ENCODE data around the gene SESN3.

SESN3 gene

DNA sequence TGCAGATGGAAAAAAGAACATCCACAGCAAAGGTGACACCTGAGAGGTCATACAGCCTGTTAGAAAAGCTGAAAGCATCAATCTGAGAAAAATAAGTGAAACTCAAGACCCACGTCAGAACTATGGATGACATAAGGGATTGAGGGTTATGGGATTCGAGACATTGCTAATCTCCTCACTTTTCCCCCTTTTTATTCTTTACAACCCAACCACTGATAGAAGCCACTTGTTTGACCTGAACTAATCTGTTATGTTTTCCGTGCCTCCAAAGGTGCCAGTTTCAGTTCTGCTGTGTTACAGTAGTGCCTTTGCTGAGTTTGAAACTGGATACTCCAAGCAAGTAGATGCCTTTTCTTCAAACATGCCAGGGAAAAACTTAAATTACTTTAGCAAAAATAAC lies 16.9 kb upstream of the SESN3 start:
- Histone ChIP-seq H3K9me3 (ENCODE audit: insufficient read depth, low read length) (no peaks in the 10 kb centered on the region), H3K4me1 (ENCODE audit: insufficient read depth, insufficient read length) (no peaks in the 10 kb centered on the region), H3K4me3 (ENCODE audit: insufficient read length, low read depth) (no peak overlapping the region), H3K9ac (ENCODE audit: insufficient read length, low read depth) (no peak overlapping the region), H3K27me3 (ENCODE audit: insufficient read depth, insufficient read length) (no peaks in the 10 kb centered on the region), H3K36me3 (ENCODE audit: insufficient read depth, insufficient read length, low read length) (no peaks in the 10 kb centered on the region)
- no peak for TF ChIP-seq ZNF274 (IDR thresholded peaks at IDR 0.05; ENCODE audit: low read depth, low read length)
- no peak for TF ChIP-seq SUZ12 (IDR thresholded peaks at IDR 0.05; ENCODE audit: extremely low read depth, insufficient read depth, insufficient read length)
- TF ChIP-seq YY1 (IDR thresholded peaks at IDR 0.05; ENCODE audit: insufficient read depth, insufficient read length), result no peak
- DNase-seq (ENCODE audit: low read depth, low spot score), result no peak

- H3K9me3 ChIP-seq (ENCODE audit: insufficient read depth, low read length), result no peaks in the 10 kb centered on the region
- H3K9ac ChIP-seq (ENCODE audit: insufficient read length, low read depth), result no peak overlapping the region
- DNase-seq (ENCODE audit: low read depth, low spot score), result no peak
- no peaks in the 10 kb centered on the region for H3K4me1 ChIP-seq (ENCODE audit: insufficient read depth, insufficient read length)
- no peaks in the 10 kb centered on the region for H3K27me3 ChIP-seq (ENCODE audit: insufficient read depth, insufficient read length)
- no peaks in the 10 kb centered on the region for H3K36me3 ChIP-seq (ENCODE audit: insufficient read depth, insufficient read length, low read length)
- no peak overlapping the region for H3K4me3 ChIP-seq (ENCODE audit: insufficient read length, low read depth)
- TF ChIP-seq YY1 (IDR thresholded peaks at IDR 0.05; ENCODE audit: insufficient read depth, insufficient read length), result no peak
- no peak for TF ChIP-seq ZNF274 (IDR thresholded peaks at IDR 0.05; ENCODE audit: low read depth, low read length)
- TF ChIP-seq SUZ12 (IDR thresholded peaks at IDR 0.05; ENCODE audit: extremely low read depth, insufficient read depth, insufficient read length), result no peak
These were observed 16.2 kb upstream of the SESN3 start for GRCh38 chr11:95247127-95247684.

DNA sequence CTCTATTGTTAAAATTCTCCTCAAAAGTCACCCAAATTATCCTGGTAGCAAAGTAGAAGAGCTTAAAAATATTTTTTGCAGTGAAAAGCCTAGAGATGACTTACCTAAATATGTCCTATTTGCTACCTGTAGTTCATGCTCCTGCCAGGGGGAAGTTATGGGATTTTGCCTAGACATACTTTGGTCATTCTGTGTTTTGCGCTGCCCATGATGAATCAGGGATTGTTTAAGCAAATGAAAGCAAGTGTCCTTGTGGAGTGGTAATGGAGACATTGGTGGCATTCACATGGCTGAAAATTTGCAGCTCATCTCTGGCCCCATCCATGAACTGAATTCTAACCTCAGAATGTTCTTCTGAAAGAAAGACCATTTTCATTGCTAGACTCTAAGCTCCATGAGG lies 14.6 kb upstream of the SESN3 start:
- Histone ChIP-seq H3K36me3 (ENCODE audit: insufficient read depth, insufficient read length, low read length) (no peaks in the 10 kb centered on the region), H3K9me3 (ENCODE audit: insufficient read depth, low read length) (no peaks in the 10 kb centered on the region), H3K9ac (ENCODE audit: insufficient read length, low read depth) (no peak overlapping the region), H3K4me1 (ENCODE audit: insufficient read depth, insufficient read length) (no peaks in the 10 kb centered on the region), H3K27me3 (ENCODE audit: insufficient read depth, insufficient read length) (no peaks in the 10 kb centered on the region), H3K4me3 (ENCODE audit: insufficient read length, low read depth) (no peak overlapping the region)
- DNase-seq (ENCODE audit: low read depth, low spot score), result no peak
- TF ChIP-seq YY1 (IDR thresholded peaks at IDR 0.05; ENCODE audit: insufficient read depth, insufficient read length) (no peak), ZNF274 (IDR thresholded peaks at IDR 0.05; ENCODE audit: low read depth, low read length) (no peak), SUZ12 (IDR thresholded peaks at IDR 0.05; ENCODE audit: extremely low read depth, insufficient read depth, insufficient read length) (no peak)

DNA sequence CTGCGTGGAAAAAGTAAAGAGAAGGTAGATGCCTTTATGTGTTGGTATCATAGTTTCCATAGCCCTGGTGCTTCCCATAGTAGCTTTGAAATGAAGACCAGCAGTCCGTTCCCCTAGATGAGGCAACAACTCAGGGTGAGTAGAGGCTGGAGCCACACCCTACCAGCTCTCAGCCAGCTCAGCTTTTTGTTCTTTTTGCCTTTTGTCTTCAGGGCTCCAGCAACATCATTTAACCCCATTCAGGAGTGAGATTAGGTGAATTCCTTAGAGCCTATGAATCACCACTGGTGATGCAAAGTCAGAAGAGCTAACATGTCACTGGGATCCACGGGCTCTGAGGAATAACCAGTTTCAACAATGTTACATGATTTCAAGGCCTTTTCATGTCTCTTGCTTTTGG lies 14.0 kb upstream of the SESN3 start:
- Histone ChIP-seq H3K27me3 (ENCODE audit: insufficient read depth, insufficient read length) (no peaks in the 10 kb centered on the region), H3K9ac (ENCODE audit: insufficient read length, low read depth) (no peak overlapping the region), H3K4me1 (ENCODE audit: insufficient read depth, insufficient read length) (no peaks in the 10 kb centered on the region), H3K36me3 (ENCODE audit: insufficient read depth, insufficient read length, low read length) (no peaks in the 10 kb centered on the region), H3K4me3 (ENCODE audit: insufficient read length, low read depth) (no peak overlapping the region), H3K9me3 (ENCODE audit: insufficient read depth, low read length) (no peaks in the 10 kb centered on the region)
- peak; percentile 73 for DNase-seq (ENCODE audit: low read depth, low spot score)
- TF ChIP-seq ZNF274 (IDR thresholded peaks at IDR 0.05; ENCODE audit: low read depth, low read length) (no peak), SUZ12 (IDR thresholded peaks at IDR 0.05; ENCODE audit: extremely low read depth, insufficient read depth, insufficient read length) (no peak), YY1 (IDR thresholded peaks at IDR 0.05; ENCODE audit: insufficient read depth, insufficient read length) (no peak)

DNA sequence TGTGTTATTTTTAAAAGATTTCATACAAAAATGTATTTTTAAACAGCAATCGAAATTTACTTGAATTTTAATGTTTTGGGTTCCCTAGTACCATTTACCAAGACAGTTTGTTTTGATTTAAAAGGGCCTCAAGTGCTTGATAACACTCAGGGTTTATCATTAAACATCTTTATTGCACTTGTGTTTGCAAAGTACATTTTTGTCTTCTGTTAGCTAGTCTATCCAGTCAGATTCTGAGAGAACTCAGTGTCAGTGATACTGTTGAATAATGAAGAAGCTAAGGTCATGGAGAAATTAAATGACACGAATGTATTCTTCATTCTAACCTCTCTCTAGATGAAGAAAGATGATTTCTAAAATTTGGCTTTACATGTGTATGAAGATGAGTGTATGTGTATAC lies 12.7 kb upstream of the SESN3 start:
- TF ChIP-seq SUZ12 (IDR thresholded peaks at IDR 0.05; ENCODE audit: extremely low read depth, insufficient read depth, insufficient read length), result no peak
- TF ChIP-seq ZNF274 (IDR thresholded peaks at IDR 0.05; ENCODE audit: low read depth, low read length), result no peak
- TF ChIP-seq YY1 (IDR thresholded peaks at IDR 0.05; ENCODE audit: insufficient read depth, insufficient read length), result no peak
- Histone ChIP-seq H3K27me3 (ENCODE audit: insufficient read depth, insufficient read length) (no peaks in the 10 kb centered on the region), H3K36me3 (ENCODE audit: insufficient read depth, insufficient read length, low read length) (no peaks in the 10 kb centered on the region), H3K9me3 (ENCODE audit: insufficient read depth, low read length) (no peaks in the 10 kb centered on the region), H3K9ac (ENCODE audit: insufficient read length, low read depth) (no peak overlapping the region), H3K4me3 (ENCODE audit: insufficient read length, low read depth) (no peak overlapping the region), H3K4me1 (ENCODE audit: insufficient read depth, insufficient read length) (no peaks in the 10 kb centered on the region)
- no peak for DNase-seq (ENCODE audit: low read depth, low spot score)

DNA sequence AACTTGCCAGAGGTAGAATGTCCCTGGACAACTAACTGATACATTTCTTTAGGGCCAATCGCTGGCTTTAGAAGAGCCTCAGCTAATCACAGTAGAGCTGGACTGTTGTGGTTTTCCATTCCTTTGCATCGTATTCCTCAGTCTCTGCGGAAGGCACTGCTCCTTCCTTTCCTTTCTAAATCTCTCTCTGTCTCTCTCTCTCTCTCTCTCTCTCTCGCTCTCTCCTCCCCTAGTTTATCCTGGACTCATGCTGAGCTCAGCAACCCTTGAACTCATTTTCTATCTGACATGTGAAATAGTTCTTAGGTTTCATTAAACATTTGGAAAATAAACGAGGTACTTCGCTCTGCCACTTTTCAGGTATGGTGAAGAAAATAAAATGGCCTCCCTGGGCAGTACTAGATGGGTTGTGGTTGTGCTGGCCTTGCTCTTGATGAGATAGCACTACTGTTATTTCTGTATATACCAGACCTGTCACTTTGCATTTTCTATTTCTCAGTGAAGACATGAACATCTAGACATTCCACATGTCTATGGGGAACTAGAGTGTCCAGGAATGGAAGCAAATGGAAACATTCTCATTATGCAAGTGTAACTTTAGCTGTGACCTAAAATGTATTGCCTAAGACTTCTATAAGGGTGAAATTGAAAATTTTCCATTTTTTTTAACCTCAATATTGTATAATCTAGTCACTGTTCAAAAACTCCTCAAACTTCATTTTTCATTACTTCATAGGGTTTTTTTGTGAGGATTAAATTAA lies 12.0 kb upstream of the SESN3 start:
- no peak for DNase-seq (ENCODE audit: low read depth, low spot score)
- Histone ChIP-seq H3K9me3 (ENCODE audit: insufficient read depth, low read length) (no peaks in the 10 kb centered on the region), H3K9ac (ENCODE audit: insufficient read length, low read depth) (no peak overlapping the region), H3K36me3 (ENCODE audit: insufficient read depth, insufficient read length, low read length) (no peaks in the 10 kb centered on the region), H3K27me3 (ENCODE audit: insufficient read depth, insufficient read length) (no peaks in the 10 kb centered on the region), H3K4me3 (ENCODE audit: insufficient read length, low read depth) (no peak overlapping the region), H3K4me1 (ENCODE audit: insufficient read depth, insufficient read length) (no peaks in the 10 kb centered on the region)
- TF ChIP-seq SUZ12 (IDR thresholded peaks at IDR 0.05; ENCODE audit: extremely low read depth, insufficient read depth, insufficient read length) (no peak), ZNF274 (IDR thresholded peaks at IDR 0.05; ENCODE audit: low read depth, low read length) (no peak), YY1 (IDR thresholded peaks at IDR 0.05; ENCODE audit: insufficient read depth, insufficient read length) (no peak)

DNA sequence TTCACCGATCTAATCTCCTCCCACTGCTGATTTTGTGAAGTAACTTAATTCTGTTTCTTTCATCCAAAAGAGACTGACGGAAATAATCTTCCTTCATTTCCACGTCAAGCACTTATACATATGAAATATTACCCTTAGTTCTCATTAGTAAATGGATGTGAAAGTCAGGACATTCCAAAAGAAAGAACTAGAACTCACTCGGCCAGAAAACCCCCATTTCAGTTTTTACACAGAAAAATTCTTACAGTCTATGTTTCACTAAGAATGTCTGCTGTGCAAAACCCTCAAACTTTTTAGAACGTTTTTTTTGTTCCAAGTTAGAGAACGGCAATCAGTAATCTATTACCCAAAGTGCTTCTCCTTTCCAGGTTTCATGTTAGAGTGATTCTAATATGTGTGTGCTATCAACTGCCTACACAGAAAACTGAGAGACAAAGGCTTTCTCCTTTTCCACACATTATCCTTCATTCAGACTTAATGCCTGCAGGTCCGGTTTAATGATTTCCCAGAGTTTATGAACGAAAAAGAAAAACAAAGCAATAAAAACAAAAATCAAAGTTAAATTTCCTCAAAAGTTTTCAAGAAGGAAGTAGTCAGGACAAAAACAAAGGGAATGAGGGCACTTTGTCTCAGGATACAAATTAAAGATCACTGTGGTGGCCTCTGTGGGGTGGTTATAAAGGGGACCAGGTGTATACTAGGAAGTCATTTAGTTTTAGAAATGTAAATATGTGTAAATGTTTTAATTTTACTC lies 11.3 kb upstream of the SESN3 start:
- H3K9ac ChIP-seq (ENCODE audit: insufficient read length, low read depth), result no peak overlapping the region
- H3K4me3 ChIP-seq (ENCODE audit: insufficient read length, low read depth), result no peak overlapping the region
- no peak for TF ChIP-seq ZNF274 (IDR thresholded peaks at IDR 0.05; ENCODE audit: low read depth, low read length)
- no peak for TF ChIP-seq SUZ12 (IDR thresholded peaks at IDR 0.05; ENCODE audit: extremely low read depth, insufficient read depth, insufficient read length)
- TF ChIP-seq YY1 (IDR thresholded peaks at IDR 0.05; ENCODE audit: insufficient read depth, insufficient read length), result no peak

More for the DNA sequence above, 11.3 kb upstream of the SESN3 start:
- no peaks in the 10 kb centered on the region for H3K36me3 ChIP-seq (ENCODE audit: insufficient read depth, insufficient read length, low read length)
- no peaks in the 10 kb centered on the region for H3K27me3 ChIP-seq (ENCODE audit: insufficient read depth, insufficient read length)
- H3K4me1 ChIP-seq (ENCODE audit: insufficient read depth, insufficient read length), result no peaks in the 10 kb centered on the region
- H3K9me3 ChIP-seq (ENCODE audit: insufficient read depth, low read length), result no peaks in the 10 kb centered on the region
- no peak for DNase-seq (ENCODE audit: low read depth, low spot score)
